Endothelial cell of umbilical vein (primary cell): ENCODE measurements around the gene MACROD2. TPM values are rescaled to one million over a fixed set of nuclear protein-coding genes. Genes with fewer than 3 reads are reported as not detected.

ENCODE experiments used
- BruUV-seq: library from RNA; stranded (reverse); fragments of 400-500 nt; replicated peaks from 2 replicates; lab custom pipeline; 2021; lab: Mats Ljungman, UMichigan
- CTCF ChIA-PET: fragments of 300-600, 350-600 bp; sonication (Branson Sonifier 250); formaldehyde crosslinking; loops from one replicate; lab custom pipeline; 2021; ENCODE audit warnings: antibody characterized with exemption, inconsistent platforms; lab: Charles Lee
- POLR2A ChIA-PET: fragments of 300-600, 350-600 bp; sonication (Branson Sonifier 250); formaldehyde crosslinking; loops from one replicate; lab custom pipeline; 2021; ENCODE audit warnings: antibody characterized with exemption, inconsistent platforms; lab: Charles Lee
- DNase-seq: peaks from one replicate; pipeline ENCODE4 v3.0.0-alpha.2; 2011; ENCODE audit warnings: low read depth, low spot score
- FAIRE-seq: peaks from 2 replicates; lab custom pipeline; 2011; peaks lifted over from hg19 to GRCh38; lab: Jason Lieb, UNC
- H2AFZ ChIP-seq: 2 replicates; pipeline ENCODE4 v1.6.0; 2012; ENCODE audit warnings: low read depth, low read length, control low read depth, inconsistent platforms
- H3K27ac ChIP-seq: 2 replicates; pipeline ENCODE4 v1.5.1; 2011; ENCODE audit warnings: low read depth, mild to moderate bottlenecking, control low read depth, low read length, moderate library complexity; ENCODE audit not compliant: insufficient read depth
- H3K27me3 ChIP-seq, 2 experiments: 2 replicates each; pipeline versions ENCODE4 v1.6.0 to v1.6.1; 2011; ENCODE audit warnings: low read length in 2 of 2, mixed read lengths in 1 of 2; ENCODE audit not compliant: control insufficient read depth in 2 of 2, insufficient read depth in 2 of 2
- H3K36me3 ChIP-seq, 2 experiments: 2 replicates in 1 of 2; 3 replicates in 1 of 2; pipeline ENCODE4 v1.5.1; 2011; ENCODE audit warnings: low read length in 2 of 2, mild to moderate bottlenecking in 1 of 2, moderate library complexity in 1 of 2; ENCODE audit not compliant: control insufficient read depth in 2 of 2, insufficient read depth in 2 of 2; ENCODE audit errors: extremely low read depth in 1 of 2
- H3K4me1 ChIP-seq: 3 replicates; pipeline ENCODE4 v1.5.1; 2011; ENCODE audit warnings: mild to moderate bottlenecking, low read length; ENCODE audit not compliant: control insufficient read depth, insufficient read depth; ENCODE audit errors: extremely low read depth
- H3K4me2 ChIP-seq: 2 replicates; pipeline ENCODE4 v1.6.1; 2011; ENCODE audit warnings: low read length, control low read depth, mixed read lengths; ENCODE audit not compliant: insufficient read depth
- H3K4me3 ChIP-seq, 3 experiments: fragments of 200-600 bp in 1 of 3; sonication (generic), shearing (Covaris generic) in 1 of 3; replicated peaks in 1 of 3; 2 replicates each; pipeline ENCODE4 v1.5.1; 2011 to 2016; ENCODE audit warnings: control low read depth in 3 of 3, low read length in 3 of 3, mild to moderate bottlenecking in 2 of 3, inconsistent platforms in 1 of 3, low read depth in 1 of 3, moderate library complexity in 1 of 3; ENCODE audit not compliant: insufficient read depth in 1 of 3
- H3K79me2 ChIP-seq: 2 replicates; pipeline ENCODE4 v1.6.0; 2012; ENCODE audit warnings: low read length, inconsistent platforms; ENCODE audit not compliant: control insufficient read depth, insufficient read depth
- H3K9ac ChIP-seq: replicated peaks from 2 replicates; pipeline ENCODE3; 2011; ENCODE audit warnings: low read length, control low read depth; ENCODE audit not compliant: insufficient read depth; ENCODE audit errors: extremely low read depth
- H3K9me1 ChIP-seq: replicated peaks from 3 replicates; pipeline ENCODE4 v1.6.0; 2011; ENCODE audit warnings: mild to moderate bottlenecking, low read length; ENCODE audit not compliant: control insufficient read depth, insufficient read depth; ENCODE audit errors: extremely low read depth
- H3K9me3 ChIP-seq: replicated peaks from 2 replicates; pipeline ENCODE4 v1.5.1; 2012; ENCODE audit warnings: low read length, inconsistent platforms; ENCODE audit not compliant: control insufficient read depth, insufficient read depth
- H4K20me1 ChIP-seq: replicated peaks from 2 replicates; pipeline ENCODE3; 2011; ENCODE audit warnings: mild to moderate bottlenecking, low read length; ENCODE audit not compliant: control insufficient read depth, insufficient read depth; ENCODE audit errors: extremely low read depth
- EZH2 ChIP-seq: IDR thresholded peaks from 2 replicates; pipeline ENCODE4 v1.6.1; 2012; ENCODE audit warnings: borderline replicate concordance, low read depth, mild to moderate bottlenecking, moderate library complexity, low read length, inconsistent platforms; ENCODE audit not compliant: severe bottlenecking
- FOS ChIP-seq: IDR thresholded peaks from 2 replicates; pipeline ENCODE4 v1.6.1; 2011; ENCODE audit warnings: mild to moderate bottlenecking, low read length, moderate library complexity, borderline replicate concordance; ENCODE audit not compliant: insufficient read depth
- GATA2 ChIP-seq: IDR thresholded peaks from 2 replicates; pipeline ENCODE4 v1.7.0; 2011; ENCODE audit warnings: low read depth, mild to moderate bottlenecking, moderate library complexity, mixed read lengths, low read length; ENCODE audit not compliant: insufficient read length, insufficient read depth
- JUN ChIP-seq: IDR thresholded peaks from 2 replicates; pipeline ENCODE4 v1.6.1; 2011; ENCODE audit warnings: borderline replicate concordance, low read depth; ENCODE audit not compliant: insufficient read length, insufficient read depth
- MAX ChIP-seq: IDR thresholded peaks from 2 replicates; pipeline ENCODE4 v1.6.1; 2011; ENCODE audit not compliant: insufficient read depth, insufficient read length
- MYC ChIP-seq: IDR thresholded peaks from one replicate; pipeline ENCODE4 v1.6.1; 2011; ENCODE audit warnings: mild to moderate bottlenecking, low read depth, low read length
- POLR2A ChIP-seq: IDR thresholded peaks from 2 replicates; pipeline ENCODE4 v1.6.1; 2012; ENCODE audit warnings: low read depth, mild to moderate bottlenecking, control low read depth, low read length
- POLR2AphosphoS5 ChIP-seq: IDR thresholded peaks from 2 replicates; pipeline ENCODE4 v1.6.1; 2012; ENCODE audit warnings: low read depth, mild to moderate bottlenecking, control low read depth, low read length, moderate library complexity; ENCODE audit not compliant: insufficient read depth
- dilution Hi-C: fragments of 300-500 bp; cut with MboI; formaldehyde crosslinking; loops from one replicate; pipeline ENCODE4 v1.15.0; 2019; ENCODE audit warnings: low sequenced_read_pairs; ENCODE audit not compliant: extremely low pct_ligation_motif_present
- intact Hi-C: fragments of 100-400 bp; cut with micrococcal nuclease; formaldehyde crosslinking; loops from one replicate; pipeline ENCODE4 v1.10.0; 2022
- polyA plus RNA-seq, 4 experiments: library from polyadenylated mRNA; depleted of rRNA in 3 of 4; stranded (reverse) in 3 of 4; unstranded in 1 of 4; fragments of >200 nt; gene quantifications; 2 replicates each; pipeline versions ENCODE4 v1.2.1 to v1.2.3, GENCODE V29; 2011 to 2012; ENCODE audit warnings: missing spikeins in 1 of 4
- total RNA-seq: library from RNA; stranded (reverse); gene quantifications from 2 replicates; pipeline ENCODE4 v1.2.3, GENCODE V29; 2021
- TF ChIP-seq, protein P1 (sequence below), 2 donors: IDR thresholded peaks; 1 replicate in 1 of 2; 2 replicates in 1 of 2; pipeline ENCODE4 v1.5.1; 2011; ENCODE audit warnings: low read length in 2 of 2, mild to moderate bottlenecking in 2 of 2, moderate library complexity in 2 of 2, control low read depth in 1 of 2, inconsistent platforms in 1 of 2, low read depth in 1 of 2; ENCODE audit not compliant: insufficient read depth in 1 of 2; ENCODE audit errors: extremely low read depth in 1 of 2

MACROD2 gene
- total and polyA plus RNA-seq, 2 donors (not counting 3 experiments of a cell fraction or from before 2014, with no cell fraction given) = 0.11 to 0.73 TPM

GRCh38 chr20:15742627-15743026, 1747.3 kb downstream of the MACROD2 start:
- Histone ChIP-seq H3K36me3 (no peaks in the 10 kb centered on the region), H4K20me1 (no peaks in the 10 kb centered on the region), H3K9ac (no peak overlapping the region), H3K79me2 (no peaks in the 10 kb centered on the region), H3K27me3 (no peaks in the 10 kb centered on the region), H3K4me2 (no peak overlapping the region), H3K9me1 (no peaks in the 10 kb centered on the region), H2AFZ (no peak overlapping the region), H3K27ac (no peak overlapping the region), H3K4me1 (no peaks in the 10 kb centered on the region), H3K9me3 (no peaks in the 10 kb centered on the region), H3K4me3 (no peak overlapping the region)
- intact Hi-C loops (no loop called here), dilution Hi-C loops (no loop called here)
- FAIRE-seq (no peak), DNase-seq (no peak)
- POLR2A ChIA-PET = no interaction called here
- CTCF ChIA-PET = no interaction called here
- no TSS peak for BruUV-seq
- TF ChIP-seq MYC (no peak), POLR2A (no peak), JUN (no peak)

- DNase-seq (no peak), FAIRE-seq (no peak)
- dilution Hi-C loops = no loop called here
- H3K27ac ChIP-seq = no peak overlapping the region
- intact Hi-C loops = loop anchor here (5.0 kb wide), 1 partner anchor 104 kb away; no protein-coding TSS in a partner anchor
- no peak overlapping the region for H3K4me2 ChIP-seq
- CTCF ChIA-PET = no interaction called here
- no peaks in the 10 kb centered on the region for H3K27me3 ChIP-seq
- TF ChIP-seq JUN (no peak), POLR2AphosphoS5 (no peak), MAX (no peak), MYC (no peak), EZH2 (no peak), FOS (no peak), GATA2 (no peak), POLR2A (no peak)
- TF ChIP-seq, protein P1, sequence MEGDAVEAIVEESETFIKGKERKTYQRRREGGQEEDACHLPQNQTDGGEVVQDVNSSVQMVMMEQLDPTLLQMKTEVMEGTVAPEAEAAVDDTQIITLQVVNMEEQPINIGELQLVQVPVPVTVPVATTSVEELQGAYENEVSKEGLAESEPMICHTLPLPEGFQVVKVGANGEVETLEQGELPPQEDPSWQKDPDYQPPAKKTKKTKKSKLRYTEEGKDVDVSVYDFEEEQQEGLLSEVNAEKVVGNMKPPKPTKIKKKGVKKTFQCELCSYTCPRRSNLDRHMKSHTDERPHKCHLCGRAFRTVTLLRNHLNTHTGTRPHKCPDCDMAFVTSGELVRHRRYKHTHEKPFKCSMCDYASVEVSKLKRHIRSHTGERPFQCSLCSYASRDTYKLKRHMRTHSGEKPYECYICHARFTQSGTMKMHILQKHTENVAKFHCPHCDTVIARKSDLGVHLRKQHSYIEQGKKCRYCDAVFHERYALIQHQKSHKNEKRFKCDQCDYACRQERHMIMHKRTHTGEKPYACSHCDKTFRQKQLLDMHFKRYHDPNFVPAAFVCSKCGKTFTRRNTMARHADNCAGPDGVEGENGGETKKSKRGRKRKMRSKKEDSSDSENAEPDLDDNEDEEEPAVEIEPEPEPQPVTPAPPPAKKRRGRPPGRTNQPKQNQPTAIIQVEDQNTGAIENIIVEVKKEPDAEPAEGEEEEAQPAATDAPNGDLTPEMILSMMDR (IDR thresholded peaks at IDR 0.05; ENCODE audit: extremely low read depth in 1 of 2, insufficient read depth in 1 of 2, low read depth in 1 of 2, low read length in 2 of 2) = no peak
- H3K36me3 ChIP-seq = no peaks in the 10 kb centered on the region
- POLR2A ChIA-PET = no interaction called here
- no peaks in the 10 kb centered on the region for H3K9me3 ChIP-seq
- no peaks in the 10 kb centered on the region for H3K9me1 ChIP-seq
- H3K79me2 ChIP-seq = no peaks in the 10 kb centered on the region
- H3K9ac ChIP-seq = no peak overlapping the region
- no peak overlapping the region for H3K4me3 ChIP-seq
- BruUV-seq = no TSS peak
- H4K20me1 ChIP-seq = no peaks in the 10 kb centered on the region
- no peak overlapping the region for H2AFZ ChIP-seq
- H3K4me1 ChIP-seq = no peaks in the 10 kb centered on the region
Observed at GRCh38 chr20:15756002-15756753, 1760.9 kb downstream of the MACROD2 start.
